GM12874 (cell line): Measurements from ENCODE around the gene FBXO44.

Experiments
- TF ChIP-seq, protein P1 (sequence below): IDR thresholded peaks from 2 replicates; pipeline ENCODE4 v1.5.1; 2011; ENCODE audit warnings: low read depth, mild to moderate bottlenecking, control low read depth, low read length, moderate library complexity; ENCODE audit not compliant: insufficient read depth

FBXO44 gene

DNA sequence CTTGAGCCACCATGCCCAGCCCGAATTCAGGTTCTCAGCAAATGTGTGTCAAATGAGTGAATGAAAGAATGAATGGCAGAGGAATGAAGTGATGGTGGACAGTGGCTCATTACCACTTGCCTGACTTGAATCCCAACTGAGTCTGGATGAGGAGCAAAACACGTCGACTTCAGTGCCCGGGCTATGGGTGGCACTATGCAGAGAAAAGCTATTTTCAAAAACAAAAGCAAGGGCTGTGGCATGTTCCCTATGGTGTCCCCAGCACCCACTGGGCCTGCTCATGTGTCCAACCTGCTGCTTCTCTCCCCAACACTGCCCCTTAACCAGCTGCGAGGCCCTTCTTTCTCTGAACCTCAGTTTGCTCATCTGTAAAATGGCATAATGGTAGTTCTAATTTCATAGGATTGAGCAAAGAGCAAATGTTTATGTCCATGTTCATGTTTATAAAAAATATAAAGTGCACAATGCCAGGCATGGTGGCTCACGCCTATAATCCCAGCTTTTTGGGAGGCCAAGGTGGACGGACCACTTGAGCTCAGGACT is 30.6 kb downstream of the FBXO44 start:
- TF ChIP-seq, protein P1, sequence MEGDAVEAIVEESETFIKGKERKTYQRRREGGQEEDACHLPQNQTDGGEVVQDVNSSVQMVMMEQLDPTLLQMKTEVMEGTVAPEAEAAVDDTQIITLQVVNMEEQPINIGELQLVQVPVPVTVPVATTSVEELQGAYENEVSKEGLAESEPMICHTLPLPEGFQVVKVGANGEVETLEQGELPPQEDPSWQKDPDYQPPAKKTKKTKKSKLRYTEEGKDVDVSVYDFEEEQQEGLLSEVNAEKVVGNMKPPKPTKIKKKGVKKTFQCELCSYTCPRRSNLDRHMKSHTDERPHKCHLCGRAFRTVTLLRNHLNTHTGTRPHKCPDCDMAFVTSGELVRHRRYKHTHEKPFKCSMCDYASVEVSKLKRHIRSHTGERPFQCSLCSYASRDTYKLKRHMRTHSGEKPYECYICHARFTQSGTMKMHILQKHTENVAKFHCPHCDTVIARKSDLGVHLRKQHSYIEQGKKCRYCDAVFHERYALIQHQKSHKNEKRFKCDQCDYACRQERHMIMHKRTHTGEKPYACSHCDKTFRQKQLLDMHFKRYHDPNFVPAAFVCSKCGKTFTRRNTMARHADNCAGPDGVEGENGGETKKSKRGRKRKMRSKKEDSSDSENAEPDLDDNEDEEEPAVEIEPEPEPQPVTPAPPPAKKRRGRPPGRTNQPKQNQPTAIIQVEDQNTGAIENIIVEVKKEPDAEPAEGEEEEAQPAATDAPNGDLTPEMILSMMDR: 0 out of 2 replicates have a peak, but pooled peaks have one; percentile 17

DNA sequence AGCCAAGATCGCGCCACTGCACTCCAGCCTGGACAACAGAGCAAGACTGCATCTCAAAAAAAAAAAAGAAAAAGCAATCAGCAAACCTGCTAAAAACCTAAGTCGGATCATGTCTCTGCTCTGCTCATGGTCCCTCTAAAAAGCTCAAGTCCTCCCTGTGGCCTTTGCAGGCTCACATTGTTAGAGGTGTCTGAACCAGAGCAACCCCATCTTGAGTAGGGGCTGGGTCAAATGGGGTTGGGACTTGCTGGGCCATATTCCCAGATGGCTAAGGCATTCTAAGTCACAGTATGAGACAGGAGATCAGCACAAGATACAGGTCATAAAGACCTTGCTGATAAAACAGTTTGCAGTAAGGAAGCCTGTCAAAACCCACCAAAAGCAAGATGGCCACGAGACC is 33.8 kb downstream of the FBXO44 start:
- TF ChIP-seq, protein P1: no peak

DNA sequence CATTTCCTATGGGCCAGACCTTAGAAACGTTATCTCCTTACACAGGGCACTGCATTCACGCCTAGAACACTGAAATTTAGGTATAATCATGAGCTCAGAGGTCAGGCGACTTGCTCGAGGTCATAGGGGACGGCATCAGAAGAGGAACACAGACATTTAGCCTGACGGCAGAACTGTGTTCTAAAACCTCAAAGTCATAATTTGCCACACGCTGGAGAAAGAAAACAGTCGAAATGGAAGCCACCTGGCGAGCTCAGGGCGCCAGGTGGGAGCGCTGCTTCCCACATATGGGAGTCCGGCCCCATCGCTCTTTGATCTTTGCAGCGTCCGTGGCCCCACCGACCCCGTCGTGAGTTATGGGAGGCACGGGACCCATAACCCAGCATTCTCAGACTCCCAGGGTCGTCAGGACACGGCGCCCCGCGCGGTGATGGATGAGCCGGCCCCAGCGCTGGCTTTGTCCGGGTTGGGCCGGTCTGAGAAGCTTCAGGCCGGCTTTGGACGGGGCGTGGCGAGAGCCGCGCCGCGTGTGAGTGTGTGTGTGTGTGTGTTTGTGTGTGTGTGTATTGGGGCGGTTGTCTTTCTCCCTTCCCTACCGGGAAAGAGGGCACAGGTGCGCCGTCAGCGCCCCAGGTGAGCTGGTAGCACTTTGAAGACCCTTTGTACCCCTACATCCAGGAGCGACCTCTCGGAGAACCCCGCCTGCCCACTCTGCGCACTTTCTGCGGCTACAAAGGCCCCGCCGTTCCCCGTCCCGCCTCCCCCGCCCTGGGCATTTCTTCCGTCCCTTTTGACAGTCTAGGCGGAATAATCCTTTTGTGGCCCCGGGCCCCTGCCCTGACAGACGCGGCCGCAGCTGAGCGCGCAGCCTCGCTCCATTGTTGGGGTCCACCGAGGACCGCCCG is 36.0 kb downstream of the FBXO44 start:
- TF ChIP-seq, protein P1: no peak

DNA sequence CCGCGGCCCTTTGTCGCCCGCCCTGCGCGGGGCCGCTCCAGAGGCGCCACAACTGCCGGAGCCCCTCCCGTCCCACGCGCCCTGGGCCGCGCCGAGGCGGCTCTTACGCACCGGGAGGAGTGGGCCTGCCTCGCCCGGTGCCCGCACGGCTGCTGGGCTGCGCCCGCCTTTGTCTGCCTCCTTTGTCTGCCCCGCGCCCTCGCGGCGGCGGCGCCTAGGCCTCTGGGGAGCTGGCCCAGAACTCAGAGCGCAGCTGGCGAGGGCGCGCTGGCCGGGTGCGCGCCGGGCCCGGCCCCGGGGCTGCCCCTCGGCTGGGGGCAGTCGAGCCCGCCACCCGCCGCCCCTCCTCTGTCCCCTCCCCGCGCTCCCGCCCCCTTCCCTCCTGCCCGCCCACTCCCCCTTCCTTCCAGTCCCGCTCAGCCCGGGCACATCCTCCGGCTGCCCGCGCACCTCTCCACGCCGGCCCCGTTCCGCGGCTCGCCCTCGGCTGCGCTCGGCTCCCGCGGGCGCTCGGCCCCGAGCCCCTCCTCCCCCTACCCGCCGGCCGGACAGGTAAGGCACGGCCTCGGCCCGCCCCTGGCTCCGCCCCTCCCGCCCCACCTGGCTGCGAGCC is 36.7 kb downstream of the FBXO44 start, which contains the start of gene DRAXIN:
DRAXIN (plus strand) TSS at position 409 of the 613 bp plus-strand sequence. CDS start 14,549 bp downstream, outside the sequence.
- TF ChIP-seq, protein P1: no peak

DNA sequence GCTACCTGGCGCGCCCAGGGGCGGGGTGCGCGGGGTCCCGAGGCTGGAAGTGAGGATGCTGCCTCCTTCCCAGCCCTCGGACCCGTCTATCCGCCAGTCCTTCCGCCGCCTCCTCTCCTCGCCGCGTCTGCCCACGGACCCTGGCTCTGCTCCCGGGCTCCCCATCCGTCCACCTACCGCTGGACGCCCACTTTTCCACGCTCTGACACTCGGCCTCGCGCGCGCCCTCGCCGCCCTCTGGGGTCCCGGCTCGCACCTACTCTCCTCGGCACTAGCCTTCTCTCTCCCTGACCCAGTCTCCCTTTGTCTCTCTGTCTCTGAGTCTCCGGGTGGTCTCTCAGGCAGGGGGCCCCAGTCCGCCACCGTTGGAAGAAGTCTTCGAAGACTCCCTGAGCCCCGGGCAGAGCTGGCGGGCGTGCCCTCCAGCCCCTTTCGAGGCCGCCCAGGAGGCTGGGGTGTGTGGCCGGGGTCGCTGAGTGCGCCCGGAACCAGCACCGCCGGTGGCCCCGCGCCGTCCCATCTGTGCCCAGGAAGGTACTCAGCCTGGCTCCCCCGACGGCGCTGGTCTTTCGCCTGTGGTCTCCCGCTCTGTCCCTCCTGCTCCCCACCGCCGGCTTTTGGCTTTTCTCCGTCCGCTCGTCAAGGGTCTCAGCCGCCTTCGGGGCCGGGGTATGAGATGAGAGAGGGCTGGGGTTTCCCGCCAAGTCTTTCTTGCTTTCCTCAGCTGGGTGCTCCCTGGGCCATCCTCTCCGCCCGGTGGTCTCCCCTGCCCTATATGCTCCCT is 37.4 kb downstream of the FBXO44 start:
- TF ChIP-seq, protein P1: no peak

DNA sequence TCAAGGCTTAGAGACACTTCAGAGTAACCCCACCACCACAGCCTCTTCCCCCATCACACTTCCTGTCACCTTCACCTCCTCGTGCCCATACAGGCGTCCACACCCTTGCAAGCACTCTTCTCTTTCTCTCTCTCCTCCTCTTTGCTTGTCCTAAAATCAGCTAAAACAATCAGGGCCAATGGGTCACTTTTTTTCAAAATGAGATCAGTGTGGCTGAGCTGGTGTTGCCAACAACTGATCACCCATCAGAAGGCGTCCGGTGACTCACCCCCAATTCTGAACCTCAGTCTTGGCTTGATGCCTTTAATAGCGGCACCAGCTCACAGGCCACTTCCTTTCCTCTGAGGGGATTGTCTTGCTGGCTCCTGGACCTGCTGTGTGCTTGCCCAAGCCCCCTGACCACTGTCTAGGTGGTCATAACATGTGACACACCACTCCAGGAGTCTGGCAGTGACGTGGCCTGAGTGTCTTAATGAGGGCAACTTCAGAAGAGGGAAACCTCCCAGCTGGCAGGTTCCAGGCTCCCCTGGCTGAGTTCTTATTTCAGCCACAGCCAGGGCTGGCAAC is 38.4 kb downstream of the FBXO44 start:
- TF ChIP-seq, protein P1: no peak
